HEK293 (cell line): ENCODE data around the gene PIM1.
A peak's percentile ranks its signal among the peaks of the same experiment; 100 is the strongest.

Experiments
- CTCF ChIA-PET: fragments of 350-600 bp; formaldehyde crosslinking; extraction: SDS; loops from one replicate; lab custom pipeline; 2021; ENCODE audit warnings: antibody characterized with exemption; lab: Yijun Ruan, JAX
- POLR2A ChIA-PET: fragments of 300-600 bp; formaldehyde crosslinking; extraction: SDS; loops from one replicate; lab custom pipeline; 2020; ENCODE audit warnings: antibody characterized with exemption, inconsistent platforms; lab: Yijun Ruan, JAX
- H3K27ac ChIP-seq: fragments of 200-500 bp; sonication (Bioruptor generic); 2 replicates; pipeline ENCODE4 v1.5.1; 2014; ENCODE audit warnings: low read depth, low read length, control low read depth, inconsistent platforms; ENCODE audit errors: extremely low read depth
- H3K36me3 ChIP-seq, 2 experiments: fragments of 200-500 bp in 1 of 2; sonication (Bioruptor generic) in 1 of 2; 1 replicate in 1 of 2; 2 replicates in 1 of 2; pipeline ENCODE4 v1.5.1; 2014 to 2017; ENCODE audit warnings: inconsistent platforms in 2 of 2, low read length in 2 of 2; ENCODE audit not compliant: control insufficient read depth in 2 of 2, insufficient read depth in 1 of 2
- H3K4me1 ChIP-seq: fragments of 200-500 bp; sonication (Bioruptor generic); 2 replicates; pipeline ENCODE4 v1.5.1; 2014; ENCODE audit warnings: mild to moderate bottlenecking, low read length, inconsistent platforms; ENCODE audit not compliant: control insufficient read depth, insufficient read depth
- H3K4me3 ChIP-seq: 2 replicates; pipeline ENCODE4 v1.5.1; 2011; ENCODE audit warnings: low read depth, mild to moderate bottlenecking, control low read depth, low read length, moderate library complexity
- H3K9me3 ChIP-seq: fragments of 200-500 bp; sonication (Bioruptor generic); 2 replicates; pipeline ENCODE4 v1.5.1; 2014; ENCODE audit warnings: low read depth, low read length, inconsistent platforms; ENCODE audit not compliant: control insufficient read depth, insufficient read depth
- EGR2 ChIP-seq: fragments of 450-650 bp; formaldehyde crosslinking; IDR thresholded peaks from 2 replicates; pipeline ENCODE4 v1.5.1; 2016; ENCODE audit warnings: low read depth, missing biosample characterization, missing genetic modification characterization
- HOXC10 ChIP-seq: sonication (generic); formaldehyde crosslinking; IDR thresholded peaks from 2 replicates; pipeline ENCODE4 v1.8.1; 2023; ENCODE audit warnings: mild to moderate bottlenecking, missing genetic modification reagents
- KLF8 ChIP-seq: fragments of 450-650 bp; formaldehyde crosslinking; IDR thresholded peaks from 2 replicates; pipeline ENCODE4 v1.5.1; 2016; ENCODE audit warnings: missing biosample characterization, missing genetic modification characterization
- KLF9 ChIP-seq: fragments of 450-650 bp; formaldehyde crosslinking; IDR thresholded peaks from 2 replicates; pipeline ENCODE4 v1.5.1; 2016; ENCODE audit warnings: missing biosample characterization, missing genetic modification characterization, low read depth
- SP7 ChIP-seq: fragments of 450-650 bp; formaldehyde crosslinking; IDR thresholded peaks from 2 replicates; pipeline ENCODE4 v1.5.1; 2016; ENCODE audit warnings: missing biosample characterization, missing genetic modification characterization
- TRIM28 ChIP-seq: IDR thresholded peaks from 2 replicates; pipeline ENCODE4 v1.6.1; 2011; ENCODE audit warnings: low read length, control low read depth, borderline replicate concordance
- ZBTB1 ChIP-seq: fragments of 450-650 bp; formaldehyde crosslinking; IDR thresholded peaks from 2 replicates; pipeline ENCODE4 v1.5.1; 2016; ENCODE audit warnings: missing biosample characterization, missing genetic modification characterization
- ZBTB20 ChIP-seq: fragments of 450-650 bp; formaldehyde crosslinking; IDR thresholded peaks from 2 replicates; pipeline ENCODE4 v1.5.1; 2016; ENCODE audit warnings: missing biosample characterization, missing genetic modification characterization
- ZFHX2 ChIP-seq: fragments of 450-650 bp; formaldehyde crosslinking; conservative IDR thresholded peaks from 2 replicates; pipeline ENCODE4 v1.5.1; 2016; ENCODE audit warnings: missing biosample characterization, missing genetic modification characterization
- ZFP69B ChIP-seq: fragments of 450-650 bp; formaldehyde crosslinking; IDR thresholded peaks from 2 replicates; pipeline ENCODE4 v1.5.1; 2016; ENCODE audit warnings: missing biosample characterization, missing genetic modification characterization
- ZNF121 ChIP-seq: fragments of 450-650 bp; formaldehyde crosslinking; IDR thresholded peaks from 2 replicates; pipeline ENCODE4 v1.5.1; 2016; ENCODE audit warnings: missing biosample characterization, missing genetic modification characterization
- ZNF292 ChIP-seq: fragments of 450-650 bp; formaldehyde crosslinking; IDR thresholded peaks from 2 replicates; pipeline ENCODE4 v1.5.1; 2016; ENCODE audit warnings: low read depth, missing biosample characterization, missing genetic modification characterization, borderline replicate concordance
- ZNF335 ChIP-seq: fragments of 450-650 bp; formaldehyde crosslinking; conservative IDR thresholded peaks from 2 replicates; pipeline ENCODE4 v1.5.1; 2016; ENCODE audit warnings: missing biosample characterization, missing genetic modification characterization
- ZNF510 ChIP-seq: fragments of 450-650 bp; formaldehyde crosslinking; IDR thresholded peaks from 2 replicates; pipeline ENCODE4 v1.5.1; 2018; ENCODE audit warnings: mild to moderate bottlenecking, missing genetic modification characterization, missing biosample characterization; ENCODE audit not compliant: insufficient replicate concordance
- ZNF776 ChIP-seq: fragments of 450-650 bp; formaldehyde crosslinking; IDR thresholded peaks from 2 replicates; pipeline ENCODE4 v1.5.0; 2017; ENCODE audit warnings: missing biosample characterization, missing genetic modification characterization, borderline replicate concordance
- TF ChIP-seq, protein P1 (sequence below): fragments of 450-650 bp; formaldehyde crosslinking; IDR thresholded peaks from 2 replicates; pipeline ENCODE4; 2016; ENCODE audit warnings: missing biosample characterization, missing genetic modification characterization
- TF ChIP-seq, protein P2 (sequence below): fragments of 450-650 bp; formaldehyde crosslinking; IDR thresholded peaks from 2 replicates; pipeline ENCODE4 v1.5.1; 2016; ENCODE audit warnings: missing biosample characterization, missing genetic modification characterization
- TF ChIP-seq, protein P3 (sequence below): fragments of 450-650 bp; formaldehyde crosslinking; IDR thresholded peaks from 2 replicates; pipeline ENCODE4 v1.5.1; 2016; ENCODE audit warnings: missing biosample characterization, missing genetic modification characterization
- TF ChIP-seq, protein P4 (sequence below): fragments of 450-650 bp; formaldehyde crosslinking; IDR thresholded peaks from 2 replicates; pipeline ENCODE4 v1.5.1; 2017; ENCODE audit warnings: missing biosample characterization, mild to moderate bottlenecking, missing genetic modification characterization, moderate library complexity

Gene PIM1

DNA sequence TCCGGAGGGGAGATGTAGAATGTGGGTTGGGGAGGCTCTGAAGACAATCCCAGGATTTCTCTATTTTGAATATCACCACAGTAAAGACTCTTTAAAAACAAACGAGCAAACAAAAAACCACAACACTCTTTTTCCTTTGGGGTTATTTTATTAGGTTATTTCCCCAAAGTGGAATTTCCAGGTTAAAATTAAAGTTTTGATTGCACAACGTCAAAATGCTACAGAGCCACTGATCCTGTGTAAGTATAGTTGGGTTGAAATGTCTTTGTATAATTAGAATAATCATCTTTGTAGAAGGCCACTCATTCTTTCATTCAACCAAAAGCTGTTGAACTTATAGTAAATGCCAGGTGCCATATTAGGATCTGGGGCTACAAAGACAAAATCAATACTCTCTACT, 19.6 kb upstream of the PIM1 start (continued):
- TF ChIP-seq ZNF335 (no peak), ZBTB1 (tag by site-specific recombination) (no peak)
- TF ChIP-seq, protein P1, sequence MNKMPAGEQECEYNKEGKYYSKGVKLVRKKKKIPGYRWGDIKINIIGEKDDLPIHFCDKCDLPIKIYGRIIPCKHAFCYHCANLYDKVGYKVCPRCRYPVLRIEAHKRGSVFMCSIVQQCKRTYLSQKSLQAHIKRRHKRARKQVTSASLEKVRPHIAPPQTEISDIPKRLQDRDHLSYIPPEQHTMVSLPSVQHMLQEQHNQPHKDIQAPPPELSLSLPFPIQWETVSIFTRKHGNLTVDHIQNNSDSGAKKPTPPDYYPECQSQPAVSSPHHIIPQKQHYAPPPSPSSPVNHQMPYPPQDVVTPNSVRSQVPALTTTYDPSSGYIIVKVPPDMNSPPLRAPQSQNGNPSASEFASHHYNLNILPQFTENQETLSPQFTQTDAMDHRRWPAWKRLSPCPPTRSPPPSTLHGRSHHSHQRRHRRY (tag by site-specific recombination): no peak

DNA sequence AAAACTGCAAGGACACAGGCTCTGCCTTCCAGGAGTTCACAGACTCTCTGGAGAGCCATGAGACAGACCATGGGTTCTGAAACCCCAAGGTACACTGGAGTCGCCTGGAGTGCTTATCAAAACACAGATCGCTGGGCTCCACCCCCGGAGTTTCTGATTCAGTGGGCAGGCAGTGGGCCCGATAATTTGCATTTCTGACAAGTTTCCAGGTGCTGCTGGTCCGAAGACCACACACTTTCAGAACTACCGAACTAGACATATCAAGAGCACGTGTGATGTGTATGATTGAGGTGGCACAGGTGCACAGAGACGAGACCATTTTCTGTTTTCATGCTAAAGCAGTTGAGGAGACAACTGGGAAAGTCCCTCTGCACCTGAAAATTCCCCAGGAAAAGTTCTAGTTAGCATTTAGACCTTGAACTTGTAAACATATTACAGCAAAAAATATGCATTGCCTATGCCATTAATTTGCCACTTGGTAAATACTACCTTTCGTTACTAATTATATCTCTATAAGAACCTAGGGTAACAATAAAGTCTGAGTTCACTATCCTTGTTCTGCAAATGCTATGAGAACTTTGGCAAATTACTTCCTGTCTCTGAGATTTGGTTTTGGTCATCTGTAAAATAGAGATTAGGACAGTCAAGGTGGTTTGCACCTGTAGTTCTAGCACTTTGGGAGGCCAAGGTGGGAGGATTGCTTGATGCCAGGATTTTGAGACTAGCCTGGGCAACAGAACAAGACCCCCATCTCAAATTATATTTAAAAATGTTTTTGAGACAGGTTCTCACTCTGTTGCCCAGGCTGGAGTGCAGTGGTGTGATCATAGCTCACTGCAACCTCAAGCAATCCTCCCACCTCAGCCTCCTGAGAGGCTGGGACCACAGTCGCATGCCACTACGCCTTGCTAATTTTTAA, 14.3 kb upstream of the PIM1 start:
- TF ChIP-seq, protein P2, sequence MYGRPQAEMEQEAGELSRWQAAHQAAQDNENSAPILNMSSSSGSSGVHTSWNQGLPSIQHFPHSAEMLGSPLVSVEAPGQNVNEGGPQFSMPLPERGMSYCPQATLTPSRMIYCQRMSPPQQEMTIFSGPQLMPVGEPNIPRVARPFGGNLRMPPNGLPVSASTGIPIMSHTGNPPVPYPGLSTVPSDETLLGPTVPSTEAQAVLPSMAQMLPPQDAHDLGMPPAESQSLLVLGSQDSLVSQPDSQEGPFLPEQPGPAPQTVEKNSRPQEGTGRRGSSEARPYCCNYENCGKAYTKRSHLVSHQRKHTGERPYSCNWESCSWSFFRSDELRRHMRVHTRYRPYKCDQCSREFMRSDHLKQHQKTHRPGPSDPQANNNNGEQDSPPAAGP (tag by site-specific recombination): no peak
- peak; percentile 31; the same call in 1 of the 2 replicates for TF ChIP-seq ZFP69B (tag by site-specific recombination)
- no peak for TF ChIP-seq KLF9
- TF ChIP-seq, protein P3, sequence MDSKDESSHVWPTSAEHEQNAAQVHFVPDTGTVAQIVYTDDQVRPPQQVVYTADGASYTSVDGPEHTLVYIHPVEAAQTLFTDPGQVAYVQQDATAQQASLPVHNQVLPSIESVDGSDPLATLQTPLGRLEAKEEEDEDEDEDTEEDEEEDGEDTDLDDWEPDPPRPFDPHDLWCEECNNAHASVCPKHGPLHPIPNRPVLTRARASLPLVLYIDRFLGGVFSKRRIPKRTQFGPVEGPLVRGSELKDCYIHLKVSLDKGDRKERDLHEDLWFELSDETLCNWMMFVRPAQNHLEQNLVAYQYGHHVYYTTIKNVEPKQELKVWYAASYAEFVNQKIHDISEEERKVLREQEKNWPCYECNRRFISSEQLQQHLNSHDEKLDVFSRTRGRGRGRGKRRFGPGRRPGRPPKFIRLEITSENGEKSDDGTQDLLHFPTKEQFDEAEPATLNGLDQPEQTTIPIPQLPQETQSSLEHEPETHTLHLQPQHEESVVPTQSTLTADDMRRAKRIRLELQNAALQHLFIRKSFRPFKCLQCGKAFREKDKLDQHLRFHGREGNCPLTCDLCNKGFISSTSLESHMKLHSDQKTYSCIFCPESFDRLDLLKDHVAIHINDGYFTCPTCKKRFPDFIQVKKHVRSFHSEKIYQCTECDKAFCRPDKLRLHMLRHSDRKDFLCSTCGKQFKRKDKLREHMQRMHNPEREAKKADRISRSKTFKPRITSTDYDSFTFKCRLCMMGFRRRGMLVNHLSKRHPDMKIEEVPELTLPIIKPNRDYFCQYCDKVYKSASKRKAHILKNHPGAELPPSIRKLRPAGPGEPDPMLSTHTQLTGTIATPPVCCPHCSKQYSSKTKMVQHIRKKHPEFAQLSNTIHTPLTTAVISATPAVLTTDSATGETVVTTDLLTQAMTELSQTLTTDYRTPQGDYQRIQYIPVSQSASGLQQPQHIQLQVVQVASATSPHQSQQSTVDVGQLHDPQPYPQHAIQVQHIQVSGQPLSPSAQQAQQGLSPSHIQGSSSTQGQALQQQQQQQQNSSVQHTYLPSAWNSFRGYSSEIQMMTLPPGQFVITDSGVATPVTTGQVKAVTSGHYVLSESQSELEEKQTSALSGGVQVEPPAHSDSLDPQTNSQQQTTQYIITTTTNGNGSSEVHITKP (tag by site-specific recombination): 0 out of 2 replicates have a peak, but pooled peaks have one; percentile 29
- no peak for TF ChIP-seq HOXC10 (CRISPR knock-in tag)
- TF ChIP-seq ZBTB20 (tag by site-specific recombination): peak; percentile 95
- peak; percentile 77 for TF ChIP-seq EGR2 (tag by site-specific recombination)
- peak; percentile 86 for TF ChIP-seq ZFHX2 (tag by site-specific recombination)
- TF ChIP-seq, protein P4, sequence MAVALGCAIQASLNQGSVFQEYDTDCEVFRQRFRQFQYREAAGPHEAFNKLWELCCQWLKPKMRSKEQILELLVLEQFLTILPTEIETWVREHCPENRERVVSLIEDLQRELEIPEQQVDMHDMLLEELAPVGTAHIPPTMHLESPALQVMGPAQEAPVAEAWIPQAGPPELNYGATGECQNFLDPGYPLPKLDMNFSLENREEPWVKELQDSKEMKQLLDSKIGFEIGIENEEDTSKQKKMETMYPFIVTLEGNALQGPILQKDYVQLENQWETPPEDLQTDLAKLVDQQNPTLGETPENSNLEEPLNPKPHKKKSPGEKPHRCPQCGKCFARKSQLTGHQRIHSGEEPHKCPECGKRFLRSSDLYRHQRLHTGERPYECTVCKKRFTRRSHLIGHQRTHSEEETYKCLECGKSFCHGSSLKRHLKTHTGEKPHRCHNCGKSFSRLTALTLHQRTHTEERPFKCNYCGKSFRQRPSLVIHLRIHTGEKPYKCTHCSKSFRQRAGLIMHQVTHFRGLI (tag by site-specific recombination): no peak
- peak; percentile 68; the same call in 1 of the 2 replicates for TF ChIP-seq SP7 (tag by site-specific recombination)
- ChIA-PET POLR2A (no interaction called here), CTCF (interaction anchor here (0.6 to 1.1 kb wide), 3 partner anchors 13 to 170 kb away, joined by 3 to 4 read pairs (median 3); no protein-coding TSS in a partner anchor)
- peaks cover 6% of the 10 kb centered on the region for H3K4me1 ChIP-seq
- H3K9me3 ChIP-seq: no peaks in the 10 kb centered on the region
- no peak overlapping the region for H3K4me3 ChIP-seq
- no peaks in the 10 kb centered on the region for H3K36me3 ChIP-seq
- no peak overlapping the region for H3K27ac ChIP-seq

DNA sequence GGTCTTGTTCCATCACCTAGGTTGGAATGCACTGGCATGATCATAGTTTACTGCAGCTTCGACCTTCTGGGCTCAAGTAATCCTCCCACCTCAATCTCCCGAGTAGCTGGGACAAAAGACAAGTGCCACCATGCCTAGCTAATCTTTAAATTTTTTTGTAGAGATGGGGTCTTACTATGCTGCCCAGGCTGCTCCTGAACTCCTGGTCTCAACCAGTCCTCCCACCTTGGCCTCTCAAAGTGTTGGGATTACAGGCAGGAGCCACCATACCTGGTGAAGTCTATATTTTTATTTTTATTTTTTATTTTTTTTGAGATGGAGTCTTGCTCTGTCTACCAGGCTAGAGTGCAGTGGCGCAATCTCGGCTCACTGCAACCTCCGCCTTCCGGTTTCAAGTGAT, 11.4 kb upstream of the PIM1 start:
- Histone ChIP-seq H3K27ac (no peak overlapping the region), H3K4me1 (peaks cover 7% of the 10 kb centered on the region), H3K9me3 (no peaks in the 10 kb centered on the region), H3K36me3 (no peaks in the 10 kb centered on the region), H3K4me3 (no peak overlapping the region)
- ChIA-PET CTCF (interaction anchor here (1.5 kb wide), 1 partner anchor 108 kb away, joined by 8 read pairs; no protein-coding TSS in a partner anchor), POLR2A (interaction anchor here (1.0 kb wide), 1 partner anchor 32 kb away, joined by 3 read pairs; no protein-coding TSS in a partner anchor)
- TF ChIP-seq ZNF121 (tag by site-specific recombination) (peak; percentile 71; the same call in 1 of the 2 replicates), TRIM28 (no peak), ZNF510 (tag by site-specific recombination) (no peak), ZNF292 (tag by site-specific recombination) (no peak), ZNF776 (tag by site-specific recombination) (no peak), KLF8 (no peak)
